Stimulated activated CD8-positive, alpha-beta memory T cell treated with anti-CD3 and anti-CD28 coated beads, Interleukin-12 subunit alpha, Interleukin-12 subunit beta, amount 100 ng/mL, for 24 hours (primary cell): Measurements from ENCODE around the gene STK11.

Source experiments
- DNase-seq: peaks from one replicate; pipeline ENCODE4 v3.0.0-alpha.2; 2020; ENCODE audit errors: extremely low read depth

STK11 gene

GRCh38 chr19:1210227-1210538 is 4.6 kb downstream of the STK11 start:
- no peak for DNase-seq

DNA sequence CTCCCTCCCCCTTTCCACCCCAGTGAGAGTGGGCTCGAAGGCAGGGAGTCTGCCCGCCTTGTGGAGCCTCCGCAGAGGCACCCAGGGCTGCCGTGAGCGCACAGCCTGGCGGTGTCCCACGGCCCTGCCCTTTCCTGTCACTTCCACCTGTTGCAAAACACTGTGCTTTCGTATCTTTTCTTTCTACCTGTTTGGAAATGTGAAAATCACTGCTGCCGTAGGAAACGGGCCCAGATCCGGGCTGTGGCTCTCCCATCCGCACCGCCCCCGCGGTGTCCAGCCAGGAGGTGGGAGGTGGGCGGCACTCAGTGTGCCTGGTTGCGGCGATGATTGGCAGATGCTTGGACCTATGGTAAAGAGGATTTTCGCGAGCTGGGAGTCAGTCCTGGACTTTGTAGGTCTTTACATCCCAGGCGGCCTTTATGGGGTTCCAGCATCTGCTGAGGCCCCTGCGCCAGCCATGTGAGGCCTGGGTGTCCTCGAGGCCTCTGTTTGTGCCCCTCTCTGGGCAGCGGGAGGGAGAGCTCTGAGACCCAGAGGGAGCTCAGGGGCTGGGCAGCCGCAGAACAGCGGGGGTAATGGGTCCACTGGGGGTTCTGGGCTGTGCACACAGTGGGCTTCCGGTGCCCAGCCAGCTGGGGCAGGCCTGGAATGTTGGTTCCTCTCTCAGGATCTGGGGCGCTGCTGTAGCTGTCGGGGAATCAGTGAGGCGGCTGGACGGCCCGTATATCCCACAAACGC is 6.1 kb downstream of the STK11 start:
- DNase-seq, result no peak

- no peak for DNase-seq
Measured at GRCh38 chr19:1213391-1214286, 8.1 kb downstream of the STK11 start.

DNA sequence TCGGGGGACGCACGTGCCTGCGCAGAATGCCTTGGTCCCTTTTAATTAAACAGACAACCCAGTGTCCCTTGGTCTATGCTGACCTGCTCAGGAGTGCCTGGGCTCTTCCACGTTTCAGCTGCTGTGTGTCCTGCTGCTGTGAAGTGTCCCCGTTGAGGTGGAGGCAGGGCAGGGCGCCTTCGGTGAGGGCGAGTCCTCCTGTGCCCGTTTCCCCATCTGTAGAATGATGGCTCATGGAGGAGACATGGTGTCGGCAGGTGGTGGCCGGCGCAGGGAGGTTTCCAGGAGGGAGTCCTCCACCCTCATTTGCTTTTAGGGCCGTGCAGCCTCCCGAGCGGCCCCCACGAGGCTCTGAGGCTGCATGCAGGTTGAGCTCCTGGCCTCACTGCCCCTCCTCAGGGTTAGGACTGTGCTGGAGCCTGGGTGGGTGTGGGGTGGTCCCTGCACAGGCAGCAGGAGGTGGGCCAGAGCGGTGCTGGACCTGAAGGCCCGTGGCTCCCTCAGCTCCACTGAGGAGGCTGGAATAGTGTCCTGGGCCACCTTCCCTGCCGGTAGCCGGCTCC is 8.8 kb downstream of the STK11 start:
- no peak for DNase-seq

DNA sequence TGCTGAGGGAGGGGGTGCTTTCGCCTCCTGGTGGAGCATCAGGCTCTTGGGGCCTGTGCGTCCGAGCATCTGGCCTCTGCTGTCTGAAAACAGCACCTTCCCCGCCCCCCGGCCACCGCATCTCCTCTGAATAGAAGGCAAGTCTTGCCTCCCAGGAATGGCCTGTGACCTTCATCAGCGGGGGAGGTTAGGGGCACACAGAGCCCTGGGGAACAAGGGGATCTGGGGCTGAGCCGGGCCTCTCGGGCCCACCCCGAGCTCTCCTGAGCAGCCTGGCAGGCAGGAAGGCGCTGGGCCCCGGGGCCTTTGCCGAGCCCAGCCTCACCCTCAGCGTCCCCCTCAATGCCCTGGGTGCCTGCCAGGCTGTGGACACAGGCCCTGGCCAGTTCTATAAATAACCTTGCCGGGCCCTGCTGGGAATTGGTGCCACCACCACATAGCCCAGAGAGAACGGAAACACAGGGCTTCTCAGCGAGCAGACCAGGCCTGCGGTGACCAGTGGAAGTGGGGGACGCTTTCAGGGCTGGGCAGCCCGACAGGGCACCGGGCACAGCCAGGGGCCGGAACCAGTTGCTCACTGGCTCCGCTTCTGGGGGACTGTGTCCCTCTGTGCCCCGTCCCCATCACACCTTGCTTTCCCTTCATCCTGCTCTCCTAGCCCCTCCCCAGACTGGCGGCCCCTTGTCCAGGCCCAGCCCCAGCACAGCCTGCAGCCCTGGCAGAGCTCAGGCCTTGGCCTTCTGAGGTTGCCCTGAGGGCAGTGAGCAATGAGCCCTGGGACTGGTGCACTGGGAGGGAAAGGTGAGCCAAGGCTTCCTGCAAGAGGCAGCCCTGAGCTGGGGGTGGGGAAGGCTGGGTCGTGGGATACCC is 9.5 kb downstream of the STK11 start:
- DNase-seq, result no peak

GRCh38 chr19:1216756-1217155 is 11.2 kb downstream of the STK11 start:
- no peak for DNase-seq

- DNase-seq, result no peak
Measured at GRCh38 chr19:1217366-1217765, 11.8 kb downstream of the STK11 start.

- no peak for DNase-seq
Measured at GRCh38 chr19:1218751-1219567, 13.4 kb downstream of the STK11 start.

DNA sequence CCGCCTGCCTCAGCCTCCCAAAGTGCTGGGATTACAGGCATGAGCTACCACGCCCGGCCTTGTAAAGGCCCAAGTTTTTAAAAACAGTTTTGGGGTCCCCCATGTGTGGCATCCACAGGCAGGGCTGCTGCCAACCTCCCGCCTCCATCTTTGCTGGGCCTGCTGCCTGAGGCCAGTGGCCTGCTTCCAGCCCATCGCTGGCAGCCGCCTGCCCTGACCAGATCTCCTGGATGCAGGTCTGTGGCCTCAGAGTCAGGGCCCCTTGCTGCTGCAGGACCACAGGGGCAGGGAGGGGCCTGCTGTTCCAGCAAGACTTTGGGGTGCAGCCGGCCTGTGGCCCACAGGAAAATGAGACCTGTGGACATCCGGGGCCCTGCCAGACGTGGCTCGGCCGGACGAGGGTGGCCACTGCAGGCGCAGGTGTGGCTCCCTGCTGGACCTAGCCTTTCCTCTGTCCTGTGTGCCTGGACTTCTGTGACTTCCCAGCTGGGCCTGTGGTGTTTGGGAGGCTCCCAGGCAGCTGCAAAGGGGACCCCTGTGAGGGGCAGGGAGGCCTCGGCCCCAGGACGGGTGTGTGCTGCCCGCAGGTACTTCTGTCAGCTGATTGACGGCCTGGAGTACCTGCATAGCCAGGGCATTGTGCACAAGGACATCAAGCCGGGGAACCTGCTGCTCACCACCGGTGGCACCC is 14.4 kb downstream of the STK11 start:
- no peak for DNase-seq

GRCh38 chr19:1220477-1220930 is 14.9 kb downstream of the STK11 start:
- no peak for DNase-seq

DNA sequence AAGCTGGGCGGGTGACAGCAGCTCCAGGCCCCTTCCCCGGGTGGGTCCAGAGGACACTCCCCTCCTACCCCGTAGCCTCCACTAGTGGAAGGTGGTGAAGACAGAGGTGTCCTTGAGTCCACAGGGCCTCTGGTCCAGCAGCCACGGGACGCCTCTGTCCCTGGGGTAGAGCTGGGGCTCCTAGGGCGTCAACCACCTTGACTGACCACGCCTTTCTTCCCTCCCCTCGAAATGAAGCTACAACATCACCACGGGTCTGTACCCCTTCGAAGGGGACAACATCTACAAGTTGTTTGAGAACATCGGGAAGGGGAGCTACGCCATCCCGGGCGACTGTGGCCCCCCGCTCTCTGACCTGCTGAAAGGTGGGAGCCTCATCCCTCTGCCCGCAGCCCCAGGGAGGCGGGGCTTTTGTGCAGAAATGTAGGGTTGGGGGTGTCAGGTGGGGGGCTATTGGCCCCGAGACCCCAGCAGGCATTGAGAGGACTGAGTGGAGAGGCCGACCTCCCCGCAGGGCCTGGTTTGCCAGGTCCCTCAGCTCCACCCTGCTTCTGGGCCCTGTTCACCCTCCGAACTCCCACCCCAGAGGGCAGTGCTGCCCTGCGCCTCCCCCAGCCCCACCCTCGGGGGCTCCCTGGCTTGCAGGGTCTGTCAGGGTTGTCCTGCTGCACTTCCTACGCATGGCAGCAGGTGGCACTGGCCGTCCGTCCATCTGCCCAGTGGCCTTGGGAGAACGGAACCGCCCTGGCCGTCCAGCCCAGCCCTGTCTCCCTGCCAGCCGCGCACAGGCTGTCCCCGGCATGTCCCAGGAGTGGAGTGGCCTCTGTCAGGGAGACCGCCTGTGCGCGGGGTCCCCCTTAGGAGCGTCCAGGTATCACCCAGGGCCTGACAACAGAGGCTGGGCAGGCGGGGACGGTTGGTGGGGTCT is 15.7 kb downstream of the STK11 start:
- no peak for DNase-seq

DNA sequence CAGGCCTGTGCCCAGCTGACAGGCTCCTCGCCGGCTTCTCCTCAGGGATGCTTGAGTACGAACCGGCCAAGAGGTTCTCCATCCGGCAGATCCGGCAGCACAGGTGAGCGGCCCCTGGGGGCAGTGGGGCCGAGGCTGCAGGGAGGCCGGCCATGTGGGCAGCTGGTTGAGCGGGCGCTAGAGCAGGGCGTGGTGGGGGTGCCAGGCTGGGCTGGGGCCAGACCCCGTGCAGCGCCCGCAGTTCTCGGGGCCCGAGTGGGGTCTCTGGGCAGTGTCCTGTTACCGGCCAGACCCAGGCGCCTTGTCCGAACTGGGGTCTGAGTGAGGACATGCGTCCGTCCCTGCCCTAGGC is 16.3 kb downstream of the STK11 start:
- no peak for DNase-seq

- no peak for DNase-seq
Measured at GRCh38 chr19:1222394-1222793, 16.8 kb downstream of the STK11 start.

DNA sequence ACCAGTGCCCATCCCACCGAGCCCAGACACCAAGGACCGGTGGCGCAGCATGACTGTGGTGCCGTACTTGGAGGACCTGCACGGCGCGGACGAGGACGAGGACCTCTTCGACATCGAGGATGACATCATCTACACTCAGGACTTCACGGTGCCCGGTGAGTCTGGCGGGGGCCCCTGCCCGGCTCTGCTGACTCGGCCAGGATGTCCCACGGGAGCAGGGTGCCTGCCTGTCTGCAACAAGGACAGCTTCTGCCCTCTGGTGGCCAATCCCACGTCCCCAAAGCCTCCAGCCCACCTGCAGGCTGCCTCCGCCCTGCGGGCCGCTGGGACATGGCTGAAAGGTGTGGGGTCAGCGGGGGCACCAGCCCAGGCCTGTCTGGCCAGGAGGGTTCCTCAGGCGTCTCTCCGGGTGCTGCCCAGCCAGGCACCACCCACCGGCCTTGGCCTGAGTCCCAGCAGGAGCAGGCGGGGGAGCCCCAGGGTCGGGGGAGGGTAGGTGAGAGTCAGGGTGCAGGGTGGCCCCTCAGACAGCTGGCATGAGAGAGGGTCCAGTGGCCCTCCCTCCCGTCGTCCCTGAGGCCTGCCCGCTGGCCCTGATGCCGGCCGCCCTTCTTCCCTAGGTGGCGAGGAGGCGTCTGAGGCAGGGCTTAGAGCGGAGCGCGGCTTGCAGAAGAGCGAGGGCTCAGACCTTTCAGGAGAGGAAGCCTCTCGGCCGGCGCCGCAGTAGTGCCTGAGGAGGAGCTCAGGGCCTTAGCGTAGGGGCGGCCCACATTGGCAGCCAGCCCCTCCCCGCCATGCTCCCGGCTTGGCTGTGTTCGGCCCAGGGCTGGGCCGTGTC is 17.7 kb downstream of the STK11 start:
- no peak for DNase-seq

GRCh38 chr19:1224047-1224825 is 18.7 kb downstream of the STK11 start:
- DNase-seq, result no peak

DNA sequence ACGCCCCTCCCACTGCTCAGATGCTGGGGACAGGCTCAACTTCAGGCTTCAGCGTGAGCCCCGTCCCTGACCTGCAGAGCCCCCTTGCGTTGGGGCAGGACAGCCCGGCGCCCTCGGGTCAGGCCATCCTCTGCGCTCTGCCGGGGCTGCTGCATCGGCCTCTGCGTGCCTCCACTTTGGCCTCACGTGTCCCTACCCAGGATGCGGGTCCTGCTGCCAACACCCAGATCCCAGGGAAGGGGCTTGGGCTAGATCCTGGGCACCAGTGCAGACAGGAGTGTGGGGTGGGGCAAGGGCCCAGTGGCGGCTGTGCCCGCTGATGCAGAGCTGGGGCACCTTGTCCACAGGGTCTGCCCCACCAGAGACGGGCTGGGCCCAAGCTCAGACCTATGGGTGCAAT is 19.3 kb downstream of the STK11 start:
- no peak for DNase-seq

DNA sequence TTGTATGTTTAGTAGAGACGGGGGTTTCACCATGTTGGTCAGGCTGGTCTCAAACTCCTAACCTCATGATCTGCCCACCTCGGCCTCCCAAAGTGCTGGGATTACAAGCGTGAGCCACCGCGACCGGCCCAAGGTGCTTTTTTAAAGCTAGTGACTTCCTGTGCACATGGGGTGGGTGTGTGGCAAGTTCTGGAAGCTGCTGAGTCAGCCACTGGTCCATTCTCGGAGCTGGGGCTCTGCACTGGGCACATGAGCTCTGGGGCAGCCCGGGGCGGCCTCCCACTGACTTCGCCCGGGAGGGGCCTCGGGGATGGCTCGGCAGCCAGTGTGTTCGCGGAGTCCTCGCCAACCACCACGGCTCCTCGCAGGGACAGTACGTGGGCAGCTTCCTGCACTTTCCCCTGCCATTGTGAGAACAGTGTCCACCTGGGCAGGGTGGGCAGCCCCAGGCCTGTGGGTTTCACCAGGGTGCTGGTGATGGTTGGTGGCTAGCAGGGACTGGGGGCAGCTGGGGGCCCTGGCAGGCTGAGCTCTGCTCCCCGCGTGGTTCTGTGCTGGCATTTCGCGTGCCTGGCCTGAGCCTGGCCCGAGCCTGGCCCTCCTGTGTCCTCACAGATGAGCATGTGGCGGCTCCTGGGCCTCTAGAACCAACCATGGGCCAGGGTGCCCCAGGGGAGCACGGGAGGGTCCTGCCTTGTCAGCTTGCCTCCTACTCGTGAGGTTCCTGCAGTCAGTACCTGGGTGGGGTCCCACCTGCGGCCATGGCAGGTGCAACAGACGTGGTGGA is 20.1 kb downstream of the STK11 start:
- no peak for DNase-seq
